Neural progenitor cell (in vitro differentiated cells): Measurements from ENCODE around the gene C22orf23.

Experiments
- CTCF ChIP-seq: fragments of 200-600 bp; sonication (generic); IDR thresholded peaks from 2 replicates; pipeline ENCODE4 v1.5.1; 2017; ENCODE audit warnings: antibody characterized with exemption, mild to moderate bottlenecking
- EZH2 ChIP-seq: fragments of 200-600 bp; sonication (generic); IDR thresholded peaks from 2 replicates; pipeline ENCODE4 v1.6.1; 2017; ENCODE audit warnings: antibody characterized with exemption, mild to moderate bottlenecking, moderate library complexity

- TF ChIP-seq CTCF, result no peak
- TF ChIP-seq EZH2, result no peak
Observed at GRCh38 chr22:37926358-37926757, 27.0 kb downstream of the C22orf23 start.
